Bronchial epithelial cell (primary cell): ENCODE results near the gene TNFAIP8. TPM values are rescaled to one million over a fixed set of nuclear protein-coding genes. Genes with fewer than 3 reads are reported as not detected.

Experiments used
- DNase-seq: peaks from one replicate; pipeline ENCODE4 v3.0.0-alpha.2; 2010; ENCODE audit warnings: low read depth
- FAIRE-seq: peaks from 2 replicates; lab custom pipeline; 2011; peaks lifted over from hg19 to GRCh38; lab: Jason Lieb, UNC
- H3K27me3 ChIP-seq: 2 replicates; pipeline ENCODE4 v1.5.1; 2011; ENCODE audit warnings: low read length; ENCODE audit not compliant: control insufficient read depth, insufficient read depth
- H3K36me3 ChIP-seq: 2 replicates; pipeline ENCODE4 v1.5.1; 2011; ENCODE audit warnings: low read length; ENCODE audit not compliant: control insufficient read depth, insufficient read depth
- H3K4me3 ChIP-seq: 2 replicates; pipeline ENCODE4 v1.5.1; 2011; ENCODE audit warnings: mild to moderate bottlenecking, low read depth, low read length, control low read depth
- total RNA-seq: library from RNA; depleted of rRNA; stranded (reverse); fragments of >200 nt; gene quantifications from 2 replicates; pipeline ENCODE4 v1.2.1, GENCODE V29; 2014
- TF ChIP-seq, protein P1 (sequence below): IDR thresholded peaks from 2 replicates; pipeline ENCODE4 v1.5.1; 2011; ENCODE audit warnings: mild to moderate bottlenecking, moderate library complexity, low read length, control low read depth, inconsistent platforms; ENCODE audit not compliant: insufficient read depth, severe bottlenecking

Gene TNFAIP8
- total RNA-seq, 1 donor from 2014 or later = 51.9 TPM

DNA sequence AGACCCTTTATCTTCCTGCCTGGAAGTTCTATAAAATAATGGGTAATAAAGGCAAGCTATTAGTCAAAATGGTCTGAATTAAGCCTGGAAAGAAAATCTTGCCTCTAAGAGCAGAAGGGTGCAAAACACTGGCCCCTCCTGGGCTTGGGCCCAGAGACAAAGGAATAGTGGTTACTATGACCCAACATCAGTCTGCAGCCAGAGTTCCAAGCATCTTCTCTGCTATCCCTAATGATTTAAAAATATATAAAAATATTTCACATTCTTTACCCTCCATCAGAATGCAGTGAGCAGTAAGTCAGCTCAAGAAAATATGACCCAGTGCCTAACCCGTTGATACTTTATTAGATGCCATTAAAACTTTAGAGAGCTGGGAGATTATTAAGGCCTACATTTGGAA, 14.7 kb downstream of the TNFAIP8 start:
- FAIRE-seq (no peak), DNase-seq (no peak)
- Histone ChIP-seq H3K4me3 (no peak overlapping the region), H3K36me3 (peaks cover 2% of the 10 kb centered on the region), H3K27me3 (no peaks in the 10 kb centered on the region)
- TF ChIP-seq, protein P1, sequence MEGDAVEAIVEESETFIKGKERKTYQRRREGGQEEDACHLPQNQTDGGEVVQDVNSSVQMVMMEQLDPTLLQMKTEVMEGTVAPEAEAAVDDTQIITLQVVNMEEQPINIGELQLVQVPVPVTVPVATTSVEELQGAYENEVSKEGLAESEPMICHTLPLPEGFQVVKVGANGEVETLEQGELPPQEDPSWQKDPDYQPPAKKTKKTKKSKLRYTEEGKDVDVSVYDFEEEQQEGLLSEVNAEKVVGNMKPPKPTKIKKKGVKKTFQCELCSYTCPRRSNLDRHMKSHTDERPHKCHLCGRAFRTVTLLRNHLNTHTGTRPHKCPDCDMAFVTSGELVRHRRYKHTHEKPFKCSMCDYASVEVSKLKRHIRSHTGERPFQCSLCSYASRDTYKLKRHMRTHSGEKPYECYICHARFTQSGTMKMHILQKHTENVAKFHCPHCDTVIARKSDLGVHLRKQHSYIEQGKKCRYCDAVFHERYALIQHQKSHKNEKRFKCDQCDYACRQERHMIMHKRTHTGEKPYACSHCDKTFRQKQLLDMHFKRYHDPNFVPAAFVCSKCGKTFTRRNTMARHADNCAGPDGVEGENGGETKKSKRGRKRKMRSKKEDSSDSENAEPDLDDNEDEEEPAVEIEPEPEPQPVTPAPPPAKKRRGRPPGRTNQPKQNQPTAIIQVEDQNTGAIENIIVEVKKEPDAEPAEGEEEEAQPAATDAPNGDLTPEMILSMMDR = no peak

DNA sequence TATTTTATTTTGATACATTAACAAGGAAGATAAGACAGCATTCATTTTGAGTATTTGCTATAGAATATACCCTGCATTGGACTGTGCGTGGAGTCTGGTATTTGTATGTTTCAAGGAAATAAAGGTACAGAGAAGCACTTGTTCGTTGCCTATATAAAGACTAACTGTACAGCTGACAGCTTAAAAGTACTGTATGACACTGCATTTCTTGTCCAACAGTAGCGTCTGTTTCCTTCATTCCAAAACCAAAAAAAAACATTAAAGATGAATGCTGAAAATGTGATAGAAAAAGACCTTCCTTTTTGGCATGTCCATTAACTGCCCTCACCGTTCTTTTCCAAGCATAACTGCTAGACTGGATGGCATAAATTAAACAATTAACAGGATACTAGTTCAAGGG, 15.3 kb downstream of the TNFAIP8 start:
- DNase-seq (no peak), FAIRE-seq (no peak)
- Histone ChIP-seq H3K36me3 (peaks cover 2% of the 10 kb centered on the region), H3K27me3 (no peaks in the 10 kb centered on the region), H3K4me3 (no peak overlapping the region)
- TF ChIP-seq, protein P1 = no peak

DNA sequence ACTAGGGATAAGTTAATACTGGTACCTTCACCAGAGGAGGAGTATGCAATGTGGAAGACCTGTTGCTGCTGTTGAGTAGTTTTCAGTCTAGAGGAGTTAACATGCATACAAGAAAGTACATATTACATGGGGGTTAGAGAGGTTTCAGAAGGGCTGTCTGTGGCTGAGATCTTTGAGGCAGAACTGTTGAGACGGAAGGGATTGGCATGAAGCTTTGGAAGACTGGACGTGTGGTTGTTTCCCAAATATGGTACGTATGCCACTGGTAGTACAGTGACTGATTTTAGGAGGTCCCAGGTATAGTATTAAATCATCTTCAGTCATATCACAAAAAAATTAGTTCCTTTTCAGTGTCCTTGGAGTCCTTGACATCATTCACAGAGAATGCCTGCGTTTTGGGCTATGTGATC, 17.6 kb downstream of the TNFAIP8 start:
- peaks cover 2% of the 10 kb centered on the region for H3K36me3 ChIP-seq
- H3K27me3 ChIP-seq = no peaks in the 10 kb centered on the region
- FAIRE-seq (no peak), DNase-seq (no peak)
- TF ChIP-seq, protein P1 = no peak
- H3K4me3 ChIP-seq = no peak overlapping the region

DNA sequence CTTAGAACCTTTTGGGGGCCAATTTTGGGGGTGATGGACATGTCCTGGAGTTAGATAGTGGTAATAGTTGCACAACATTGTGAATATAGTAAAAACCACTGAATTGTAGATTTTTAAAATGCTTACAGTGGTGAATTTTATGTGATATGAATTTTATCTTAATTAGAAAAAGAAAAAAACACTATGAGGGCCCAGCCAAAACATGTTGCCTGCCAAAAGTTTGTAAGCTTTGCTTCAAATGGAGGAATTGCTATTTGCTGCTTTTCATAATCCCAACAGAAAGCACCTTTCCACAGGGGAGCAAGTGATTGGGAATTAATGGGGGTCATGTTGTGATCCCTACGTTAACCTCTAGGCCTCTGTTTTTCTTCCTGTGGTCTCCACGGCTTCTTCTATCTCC, 19.1 kb downstream of the TNFAIP8 start:
- DNase-seq (no peak), FAIRE-seq (no peak)
- no peak overlapping the region for H3K4me3 ChIP-seq
- H3K36me3 ChIP-seq = peaks cover 2% of the 10 kb centered on the region
- H3K27me3 ChIP-seq = no peaks in the 10 kb centered on the region
- TF ChIP-seq, protein P1 = no peak

DNA sequence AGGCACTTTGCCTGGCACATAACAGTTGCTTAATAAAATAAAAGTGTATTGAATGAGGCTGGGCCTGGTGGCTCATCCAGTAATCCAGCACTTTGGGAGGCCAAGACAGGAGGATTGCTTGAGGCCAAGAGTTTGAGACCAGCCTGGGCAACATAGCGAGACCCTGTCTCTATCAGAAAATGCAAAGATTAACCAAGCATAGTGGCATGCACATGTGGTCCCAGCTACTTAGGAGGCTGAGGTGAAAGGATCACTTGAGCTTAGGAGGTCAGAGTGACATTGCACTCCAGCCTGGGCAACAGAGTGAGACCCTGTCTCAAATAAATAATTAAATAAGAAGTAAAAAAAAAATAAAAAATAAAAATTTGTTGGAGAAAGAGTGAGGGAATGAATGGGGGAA, 21.2 kb downstream of the TNFAIP8 start:
- DNase-seq (no peak), FAIRE-seq (no peak)
- Histone ChIP-seq H3K4me3 (no peak overlapping the region), H3K27me3 (no peaks in the 10 kb centered on the region), H3K36me3 (peaks cover 2% of the 10 kb centered on the region)
- TF ChIP-seq, protein P1 = no peak

DNA sequence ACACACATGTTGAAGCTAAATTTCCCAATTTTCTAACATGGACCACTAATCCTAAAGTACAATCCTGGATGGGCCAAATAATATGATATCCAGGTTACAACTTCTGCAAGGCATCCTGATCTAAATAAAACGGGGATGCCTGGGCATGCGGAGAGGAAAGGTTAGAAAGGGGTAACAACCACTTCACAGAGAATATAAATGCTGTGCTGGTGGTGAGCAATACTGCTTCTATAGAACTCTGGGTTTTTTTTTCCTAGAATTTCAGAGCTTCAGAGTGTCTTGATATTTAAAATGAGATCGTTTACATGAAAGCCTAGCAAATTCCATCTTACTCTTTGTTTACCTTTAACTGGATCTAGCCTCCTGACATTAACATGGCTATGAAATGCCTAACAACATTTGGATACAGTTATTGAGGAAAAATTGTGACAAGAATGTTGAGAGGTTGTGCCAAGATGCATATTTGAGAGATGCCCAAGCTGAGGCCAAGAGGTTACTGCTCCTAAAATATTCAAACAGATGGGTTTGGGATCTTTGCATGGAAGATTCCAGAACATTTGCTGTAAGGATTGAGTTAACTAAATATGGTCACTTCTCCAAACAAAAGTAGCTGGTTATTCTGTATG, 22.4 kb downstream of the TNFAIP8 start:
- no peak for FAIRE-seq
- H3K27me3 ChIP-seq = no peaks in the 10 kb centered on the region
- no peak for DNase-seq
- TF ChIP-seq, protein P1 = no peak
- H3K4me3 ChIP-seq = no peak overlapping the region
- peaks cover 2% of the 10 kb centered on the region for H3K36me3 ChIP-seq
